OCI-LY7 (cell line): ENCODE measurements around the gene SERPINA6. TPM values are rescaled to one million over a fixed set of nuclear protein-coding genes. Genes with fewer than 3 reads are reported as not detected.

Experiments used
- BruUV-seq: library from RNA; stranded (reverse); fragments of 400-500 nt; replicated peaks from 2 replicates; lab custom pipeline; 2021; lab: Mats Ljungman, UMichigan
- CTCF ChIA-PET: fragments of 300-600 bp; sonication (Branson Sonifier 250); formaldehyde crosslinking; loops from one replicate; lab custom pipeline; 2022; ENCODE audit warnings: antibody characterized with exemption; ENCODE audit not compliant: unreplicated experiment; lab: Charles Lee
- POLR2A ChIA-PET: fragments of 300-600 bp; sonication (Branson Sonifier 250); formaldehyde crosslinking; loops from one replicate; lab custom pipeline; 2022; ENCODE audit warnings: antibody characterized with exemption; lab: Charles Lee
- DNase-seq: peaks from one replicate; pipeline ENCODE4 v3.0.0-alpha.2; 2015; ENCODE audit warnings: low spot score
- H2AFZ ChIP-seq: fragments of 200-600 bp; sonication (generic), shearing (Covaris generic); 2 replicates; pipeline ENCODE4 v1.6.1; 2014; ENCODE audit warnings: mild to moderate bottlenecking, antibody characterized with exemption, low read length, moderate library complexity
- H3K27ac ChIP-seq: fragments of 200-600 bp; sonication (generic); 2 replicates; pipeline ENCODE4 v1.5.1; 2014; ENCODE audit warnings: mixed run types, low read depth, mild to moderate bottlenecking, moderate library complexity, low read length, inconsistent platforms; ENCODE audit not compliant: poor library complexity, severe bottlenecking
- H3K36me3 ChIP-seq: fragments of 200-600 bp; sonication (generic); 2 replicates; pipeline ENCODE4 v1.6.1; 2014; ENCODE audit warnings: mild to moderate bottlenecking, antibody characterized with exemption, low read length, moderate library complexity, mixed read lengths; ENCODE audit not compliant: insufficient read depth
- H3K4me1 ChIP-seq: fragments of 200-600 bp; sonication (generic); 2 replicates; pipeline ENCODE4 v1.5.1; 2014; ENCODE audit warnings: mild to moderate bottlenecking, low read length; ENCODE audit not compliant: insufficient read depth, poor library complexity, severe bottlenecking
- H3K4me2 ChIP-seq: fragments of 200-600 bp; sonication (generic); 2 replicates; pipeline ENCODE4 v1.6.1; 2014; ENCODE audit warnings: mild to moderate bottlenecking, low read length
- H3K4me3 ChIP-seq: fragments of 200-600 bp; sonication (generic); 2 replicates; pipeline ENCODE4 v1.5.1; 2014; ENCODE audit warnings: mild to moderate bottlenecking, low read depth, low read length; ENCODE audit not compliant: poor library complexity, severe bottlenecking
- H3K79me2 ChIP-seq: fragments of 200-600 bp; sonication (generic); 2 replicates; pipeline ENCODE4 v1.6.1; 2016; ENCODE audit warnings: low read depth, mild to moderate bottlenecking, low read length, moderate library complexity, mixed read lengths; ENCODE audit not compliant: insufficient read depth
- H3K9me2 ChIP-seq: fragments of 200-600 bp; sonication (generic); 2 replicates; pipeline ENCODE4 v1.6.1; 2016; ENCODE audit warnings: mild to moderate bottlenecking, low read length, mixed read lengths; ENCODE audit not compliant: insufficient read depth
- H3K9me3 ChIP-seq: fragments of 200-600 bp; sonication (generic); 2 replicates; pipeline ENCODE4 v1.6.1; 2014; ENCODE audit warnings: mild to moderate bottlenecking, mixed run types, low read length, mixed read lengths
- H4K20me1 ChIP-seq: fragments of 200-600 bp; sonication (generic); 2 replicates; pipeline ENCODE4 v1.6.1; 2014; ENCODE audit warnings: mild to moderate bottlenecking, antibody characterized with exemption, low read length, moderate library complexity, mixed read lengths; ENCODE audit not compliant: insufficient read depth
- EZH2phosphoT487 ChIP-seq: fragments of 200-600 bp; sonication (generic); IDR thresholded peaks from 2 replicates; pipeline ENCODE4 v1.6.1; 2018; ENCODE audit warnings: low read depth, borderline replicate concordance, mild to moderate bottlenecking, mixed run types, antibody characterized with exemption, low read length, moderate library complexity, mixed read lengths
- intact Hi-C: fragments of 100-400 bp; cut with micrococcal nuclease; formaldehyde crosslinking; loops from one replicate; pipeline ENCODE4 v1.10.0; 2022; ENCODE audit not compliant: unreplicated experiment
- total RNA-seq, 2 experiments: library from RNA; depleted of rRNA in 1 of 2; stranded (reverse); fragments of >200 nt in 1 of 2; shearing (Covaris generic) in 1 of 2; gene quantifications; 2 replicates each; pipeline ENCODE4 v1.2.3, GENCODE V29; 2014 to 2022
- TF ChIP-seq, protein P1 (sequence below): fragments of 200-600 bp; sonication (generic); conservative IDR thresholded peaks from 2 replicates; pipeline ENCODE4 v1.5.1; 2014; ENCODE audit warnings: mild to moderate bottlenecking, antibody characterized with exemption, low read length, moderate library complexity, mixed read lengths

Gene SERPINA6
- total RNA-seq, 2 experiments from 2014 or later: not detected

DNA sequence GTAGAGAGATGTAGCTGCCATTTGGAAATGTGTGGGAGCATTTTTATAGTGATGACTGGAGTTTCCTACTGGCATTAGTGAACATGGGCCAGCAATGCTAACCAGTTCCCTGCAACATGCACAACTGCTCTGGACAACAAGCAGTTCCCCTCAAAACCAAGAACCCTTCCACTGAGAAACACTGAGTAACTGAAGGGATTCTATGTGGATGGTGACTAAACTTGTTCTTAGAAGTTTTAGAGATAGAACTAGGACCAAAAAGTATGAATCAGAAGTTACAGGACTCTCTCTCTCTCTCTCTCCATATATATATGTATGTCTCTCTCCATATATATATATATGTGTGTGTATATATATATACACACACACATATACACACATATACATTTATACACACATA is 38.0 kb downstream of the SERPINA6 start:
- Histone ChIP-seq H3K36me3 (no peaks in the 10 kb centered on the region), H3K79me2 (no peaks in the 10 kb centered on the region), H3K9me3 (no peaks in the 10 kb centered on the region), H3K27ac (no peak overlapping the region), H3K4me1 (no peaks in the 10 kb centered on the region), H3K4me3 (no peak overlapping the region), H3K9me2 (no peaks in the 10 kb centered on the region), H3K4me2 (no peak overlapping the region), H2AFZ (no peak overlapping the region), H4K20me1 (no peaks in the 10 kb centered on the region)
- intact Hi-C loops: no loop called here
- no TSS peak for BruUV-seq
- ChIA-PET CTCF (no interaction called here), POLR2A (no interaction called here)
- DNase-seq: no peak
- TF ChIP-seq EZH2phosphoT487: no peak

DNA sequence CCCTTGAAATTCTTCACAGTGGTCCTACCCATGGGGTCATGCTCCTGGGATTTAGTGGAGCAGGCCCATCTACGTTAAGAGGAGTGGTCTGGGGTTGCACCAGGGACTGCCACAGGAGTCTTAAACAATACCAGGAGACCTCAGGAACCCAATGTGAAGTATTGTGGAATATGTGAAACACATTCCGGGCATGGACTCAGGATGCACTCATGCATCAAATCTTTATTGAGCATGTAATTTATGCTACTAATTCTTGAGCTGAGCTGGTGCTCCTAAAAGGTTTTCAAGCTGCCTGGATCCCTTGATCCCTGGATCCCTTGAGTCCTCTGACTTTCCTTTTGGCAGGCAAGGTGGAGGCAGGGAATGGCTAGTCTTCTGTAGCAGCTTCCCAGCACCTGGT is 38.9 kb downstream of the SERPINA6 start:
- no peak for DNase-seq
- no TSS peak for BruUV-seq
- H3K4me3 ChIP-seq: no peak overlapping the region
- ChIA-PET POLR2A (no interaction called here), CTCF (no interaction called here)
- no peak overlapping the region for H3K4me2 ChIP-seq
- H3K9me2 ChIP-seq: no peaks in the 10 kb centered on the region
- H4K20me1 ChIP-seq: no peaks in the 10 kb centered on the region; the same call in 1 of the 2 replicates
- H3K79me2 ChIP-seq: no peaks in the 10 kb centered on the region
- no peak for TF ChIP-seq EZH2phosphoT487
- TF ChIP-seq, protein P1, sequence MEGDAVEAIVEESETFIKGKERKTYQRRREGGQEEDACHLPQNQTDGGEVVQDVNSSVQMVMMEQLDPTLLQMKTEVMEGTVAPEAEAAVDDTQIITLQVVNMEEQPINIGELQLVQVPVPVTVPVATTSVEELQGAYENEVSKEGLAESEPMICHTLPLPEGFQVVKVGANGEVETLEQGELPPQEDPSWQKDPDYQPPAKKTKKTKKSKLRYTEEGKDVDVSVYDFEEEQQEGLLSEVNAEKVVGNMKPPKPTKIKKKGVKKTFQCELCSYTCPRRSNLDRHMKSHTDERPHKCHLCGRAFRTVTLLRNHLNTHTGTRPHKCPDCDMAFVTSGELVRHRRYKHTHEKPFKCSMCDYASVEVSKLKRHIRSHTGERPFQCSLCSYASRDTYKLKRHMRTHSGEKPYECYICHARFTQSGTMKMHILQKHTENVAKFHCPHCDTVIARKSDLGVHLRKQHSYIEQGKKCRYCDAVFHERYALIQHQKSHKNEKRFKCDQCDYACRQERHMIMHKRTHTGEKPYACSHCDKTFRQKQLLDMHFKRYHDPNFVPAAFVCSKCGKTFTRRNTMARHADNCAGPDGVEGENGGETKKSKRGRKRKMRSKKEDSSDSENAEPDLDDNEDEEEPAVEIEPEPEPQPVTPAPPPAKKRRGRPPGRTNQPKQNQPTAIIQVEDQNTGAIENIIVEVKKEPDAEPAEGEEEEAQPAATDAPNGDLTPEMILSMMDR: no peak
- no peaks in the 10 kb centered on the region for H3K36me3 ChIP-seq
- H3K27ac ChIP-seq: no peak overlapping the region
- H3K9me3 ChIP-seq: no peaks in the 10 kb centered on the region
- H3K4me1 ChIP-seq: no peaks in the 10 kb centered on the region
- intact Hi-C loops: no loop called here
- H2AFZ ChIP-seq: no peak overlapping the region

DNA sequence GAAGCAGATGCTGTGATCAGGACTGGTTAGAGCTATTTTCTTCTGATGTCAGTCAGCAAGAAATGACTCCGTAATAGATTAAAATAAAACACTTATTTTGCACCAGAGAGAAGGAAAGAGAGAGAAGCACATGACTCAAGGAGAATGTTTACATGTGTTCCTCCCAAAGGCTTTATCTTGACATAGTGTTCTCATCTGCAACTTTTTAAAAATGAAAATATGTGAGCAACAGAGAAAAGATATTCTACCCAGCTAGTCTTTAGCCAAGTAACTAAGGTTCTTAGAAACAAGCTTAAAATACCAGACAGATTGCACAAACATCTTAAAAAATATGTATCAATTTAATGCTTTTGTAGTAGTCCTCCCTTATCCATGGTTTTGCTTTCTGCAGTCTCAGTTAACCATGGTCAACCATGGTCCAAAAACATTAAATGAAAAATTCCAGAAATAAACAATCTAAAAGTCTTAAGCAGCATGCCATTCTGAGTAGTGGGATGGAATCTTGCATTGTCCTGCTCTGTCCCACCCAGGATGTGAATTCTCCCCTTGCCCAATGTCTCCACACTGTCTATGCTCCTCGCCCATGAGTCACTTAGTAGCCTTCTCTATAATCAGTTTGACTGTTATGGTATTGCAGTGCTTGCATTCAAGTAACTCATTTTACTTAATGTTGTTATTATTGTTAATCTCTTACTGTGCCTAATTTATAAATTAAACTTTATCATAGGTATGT is 40.0 kb downstream of the SERPINA6 start:
- Histone ChIP-seq H2AFZ (no peak overlapping the region), H3K4me3 (no peak overlapping the region), H3K36me3 (no peaks in the 10 kb centered on the region), H3K4me1 (no peaks in the 10 kb centered on the region), H3K9me2 (no peaks in the 10 kb centered on the region), H3K79me2 (no peaks in the 10 kb centered on the region), H3K9me3 (no peaks in the 10 kb centered on the region), H4K20me1 (no peaks in the 10 kb centered on the region; the same call in 1 of the 2 replicates), H3K4me2 (no peak overlapping the region), H3K27ac (no peak overlapping the region)
- POLR2A ChIA-PET: no interaction called here
- intact Hi-C loops: no loop called here
- no TSS peak for BruUV-seq
- TF ChIP-seq, protein P1: no peak
- TF ChIP-seq EZH2phosphoT487: no peak
- no peak for DNase-seq
- CTCF ChIA-PET: no interaction called here
